Measurements from ENCODE around the gene ZNF212.

GRCh38 chr7:149284343-149284742, 44.9 kb downstream of the ZNF212 start:
- TF ChIP-seq EZH2phosphoT487 (IDR thresholded peaks at IDR 0.05; ENCODE audit: borderline replicate concordance) = no peak
- TF ChIP-seq CTCF (conservative IDR thresholded peaks at IDR 0.05; ENCODE audit: low read length) = no peak

Data from Loucy (cell line).